ENCODE data around the gene ELOA2.
"Not testable (repeated sequence)": the region's sequence is repeated elsewhere in the genome, so short reads cannot be mapped to it uniquely, and the experiment has no call there.

Gene ELOA2, protein sequence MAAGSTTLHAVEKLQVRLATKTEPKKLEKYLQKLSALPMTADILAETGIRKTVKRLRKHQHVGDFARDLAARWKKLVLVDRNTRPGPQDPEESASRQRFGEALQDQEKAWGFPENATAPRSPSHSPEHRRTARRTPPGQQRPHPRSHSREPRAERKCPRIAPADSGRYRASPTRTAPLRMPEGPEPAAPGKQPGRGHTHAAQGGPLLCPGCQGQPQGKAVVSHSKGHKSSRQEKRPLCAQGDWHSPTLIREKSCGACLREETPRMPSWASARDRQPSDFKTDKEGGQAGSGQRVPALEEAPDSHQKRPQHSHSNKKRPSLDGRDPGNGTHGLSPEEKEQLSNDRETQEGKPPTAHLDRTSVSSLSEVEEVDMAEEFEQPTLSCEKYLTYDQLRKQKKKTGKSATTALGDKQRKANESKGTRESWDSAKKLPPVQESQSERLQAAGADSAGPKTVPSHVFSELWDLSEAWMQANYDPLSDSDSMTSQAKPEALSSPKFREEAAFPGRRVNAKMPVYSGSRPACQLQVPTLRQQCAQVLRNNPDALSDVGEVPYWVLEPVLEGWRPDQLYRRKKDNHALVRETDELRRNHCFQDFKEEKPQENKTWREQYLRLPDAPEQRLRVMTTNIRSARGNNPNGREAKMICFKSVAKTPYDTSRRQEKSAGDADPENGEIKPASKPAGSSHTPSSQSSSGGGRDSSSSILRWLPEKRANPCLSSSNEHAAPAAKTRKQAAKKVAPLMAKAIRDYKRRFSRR

DNA sequence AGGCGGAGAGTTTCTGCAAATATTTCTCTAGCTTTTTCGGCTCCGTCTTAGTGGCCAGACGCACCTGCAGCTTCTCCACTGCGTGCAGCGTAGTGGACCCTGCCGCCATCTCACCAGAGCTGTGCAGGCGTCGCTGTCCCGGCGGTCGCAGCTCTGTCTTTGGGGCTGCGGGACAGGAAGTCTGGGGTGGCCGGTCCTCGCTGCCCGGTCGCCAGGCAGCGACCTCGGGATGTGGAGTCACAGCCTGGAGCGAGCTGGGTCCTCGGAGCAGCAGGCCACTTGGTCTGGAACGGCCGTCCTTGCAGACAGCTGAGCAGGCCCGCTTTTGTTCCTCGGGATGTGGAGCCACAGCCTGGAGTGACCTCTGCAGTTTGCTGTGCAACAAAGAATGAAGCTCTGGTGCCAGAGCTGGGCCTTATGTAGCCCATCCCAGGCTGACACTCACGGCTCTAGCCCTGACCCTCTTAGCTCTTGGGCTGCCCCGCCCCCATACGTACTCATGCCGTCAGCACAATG, at the start of gene ELOA2:
ELOA2 (minus strand) TSS at position 466 of the 516 bp plus-strand sequence; CDS start at position 109, 357 bp downstream.
- no peak for DNase-seq (ENCODE audit: low read depth)

DNA sequence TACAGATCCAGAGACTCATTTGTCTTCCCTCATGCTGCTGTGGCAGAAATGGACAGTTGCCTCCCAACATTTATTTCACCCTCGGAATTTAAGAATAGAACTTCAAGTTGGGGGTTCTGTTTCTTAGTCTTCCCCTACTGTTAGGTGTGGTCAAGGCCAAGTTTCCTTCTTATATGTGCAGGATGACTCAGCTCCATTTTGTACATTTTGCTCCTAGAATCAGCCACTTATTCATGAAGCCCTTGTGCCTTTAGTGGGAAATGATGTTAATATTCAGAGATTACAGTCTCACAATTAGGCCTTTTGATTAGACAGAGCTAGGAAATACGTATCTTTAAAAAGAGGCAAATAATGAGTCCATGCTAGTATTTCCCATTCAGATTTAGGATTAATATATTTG, 46.2 kb upstream of the ELOA2 start:
- DNase-seq (ENCODE audit: low read depth): no peak

DNA sequence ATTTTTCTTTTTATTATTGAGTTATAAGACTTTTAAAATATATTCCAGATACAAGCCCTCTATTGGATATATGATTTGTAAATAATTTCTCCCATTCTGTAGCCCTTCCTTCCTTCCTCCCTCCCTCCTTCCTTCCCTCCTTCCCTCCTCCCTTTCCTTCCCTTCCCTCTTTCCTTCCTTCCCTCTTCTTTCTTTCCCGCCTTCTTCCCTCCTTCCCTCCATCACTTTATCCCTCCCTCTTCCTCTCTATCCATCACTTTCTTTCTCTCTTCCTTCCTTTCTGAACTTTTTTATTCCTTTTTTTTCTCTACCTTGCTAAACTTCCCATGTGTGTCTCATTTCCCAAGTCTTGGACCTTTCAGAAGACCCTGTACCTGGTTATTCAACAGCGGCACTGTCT, 45.5 kb upstream of the ELOA2 start:
- DNase-seq (ENCODE audit: low read depth): no peak

DNA sequence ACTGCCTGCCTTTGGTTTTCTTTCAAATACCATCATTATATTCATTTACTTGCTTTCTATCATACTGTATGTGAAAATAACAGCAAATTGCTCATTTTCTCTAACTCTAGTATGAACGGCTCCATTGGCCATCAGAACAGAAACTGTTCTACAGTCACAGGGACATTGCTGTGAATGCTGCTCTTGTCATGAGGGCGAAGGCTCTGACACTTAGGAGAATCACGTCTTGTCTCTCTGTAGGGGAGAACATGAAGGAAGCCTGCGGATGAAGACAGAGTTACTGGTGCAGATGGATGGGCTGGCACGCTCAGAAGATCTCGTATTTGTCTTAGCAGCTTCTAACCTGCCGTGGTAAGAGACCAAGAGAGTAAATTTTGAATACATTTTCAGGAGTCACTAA, 41.7 kb upstream of the ELOA2 start:
- DNase-seq (ENCODE audit: low read depth): no peak

DNA sequence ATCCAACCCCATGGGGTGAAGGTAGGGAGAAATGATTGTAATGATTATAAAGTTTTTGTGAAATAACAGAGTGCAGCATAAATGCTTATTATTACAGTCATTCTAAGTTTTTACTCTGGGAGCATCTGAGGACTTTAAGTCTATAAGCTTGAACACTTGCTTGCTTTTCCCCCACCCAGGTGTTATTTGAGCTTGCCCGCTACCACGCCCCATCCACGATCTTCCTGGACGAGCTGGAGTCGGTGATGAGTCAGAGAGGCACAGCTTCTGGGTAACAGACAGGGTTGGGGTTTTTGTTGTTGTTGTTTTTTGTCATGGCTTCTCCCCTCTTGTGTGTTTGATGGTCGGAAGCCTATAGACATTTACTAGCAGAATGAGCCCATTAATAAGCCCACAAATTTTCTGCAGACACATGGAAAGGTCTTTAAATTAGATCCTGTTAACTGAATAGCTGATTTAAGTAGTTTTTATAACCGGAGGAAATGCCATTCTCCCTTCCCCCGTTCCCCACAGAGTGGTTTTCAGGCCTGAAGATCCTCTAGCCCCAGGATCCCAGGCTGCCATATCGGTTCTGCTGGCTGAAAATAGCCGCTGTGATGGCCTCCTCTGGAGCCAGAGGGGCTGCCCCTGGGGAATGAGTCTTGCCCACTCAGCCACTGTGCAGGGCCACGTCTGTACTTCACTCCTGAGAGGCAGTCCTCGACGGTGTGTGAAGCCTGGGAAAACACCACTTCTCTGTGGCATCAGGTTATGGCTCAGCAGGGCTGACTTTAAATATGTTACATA, 39.9 kb upstream of the ELOA2 start:
- no peak for DNase-seq (ENCODE audit: low read depth)

DNA sequence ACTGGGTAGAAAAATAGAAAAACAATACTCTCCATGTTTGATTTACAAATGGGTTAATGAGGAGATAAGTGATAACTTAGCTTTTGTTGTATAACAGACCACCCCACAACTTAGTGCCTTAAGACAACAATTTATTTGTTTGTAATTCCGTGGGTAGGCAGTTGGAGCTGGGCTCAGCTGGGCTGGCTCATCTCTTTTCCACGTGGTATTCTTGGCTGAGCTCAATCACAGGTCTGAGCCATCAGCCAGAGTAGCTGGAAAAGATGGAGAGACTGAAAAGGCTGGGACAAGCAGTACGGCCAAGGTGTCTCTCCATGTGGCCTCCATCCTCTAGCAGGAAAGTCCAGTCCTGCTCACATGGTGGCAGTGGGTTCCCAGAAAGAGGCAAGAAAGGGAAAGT, 32.2 kb upstream of the ELOA2 start:
- DNase-seq (ENCODE audit: low read depth): no peak

DNA sequence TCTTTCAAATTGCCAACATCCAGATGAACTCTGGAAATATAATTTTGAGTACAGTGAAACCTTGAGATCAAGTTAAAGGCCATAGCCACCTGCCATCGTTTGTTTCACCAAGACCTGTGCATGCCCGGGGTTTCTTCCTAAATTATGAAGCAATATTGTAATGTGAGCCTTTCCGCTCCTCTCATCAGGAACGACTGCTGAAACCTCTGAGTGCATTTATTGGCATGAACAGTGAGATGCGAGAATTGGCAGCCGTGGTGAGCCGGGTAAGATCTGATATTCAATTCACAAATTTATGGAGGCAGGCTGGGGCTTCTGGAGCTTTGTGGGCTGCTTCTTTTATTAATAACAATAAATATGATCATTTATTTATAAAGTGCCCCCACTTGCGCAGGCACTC, 27.7 kb upstream of the ELOA2 start:
- DNase-seq (ENCODE audit: low read depth): no peak

DNA sequence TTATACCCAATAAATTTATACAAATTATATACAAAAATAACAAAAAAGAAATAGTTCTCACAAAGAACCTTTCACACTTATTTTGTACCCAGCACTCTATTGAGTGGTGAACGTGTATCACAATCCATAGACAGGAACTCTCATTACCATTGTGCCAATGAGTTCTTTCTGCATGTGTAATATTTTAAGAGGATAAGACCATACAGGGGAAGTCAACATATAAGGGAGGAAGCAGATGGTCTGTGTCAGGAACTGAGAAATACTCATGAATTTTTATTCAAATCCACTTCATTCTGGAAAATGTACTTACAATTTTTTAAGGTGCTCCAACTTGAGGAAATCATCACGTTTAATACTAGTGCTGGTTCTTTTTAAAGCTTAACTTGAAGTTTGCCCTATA, 27.1 kb upstream of the ELOA2 start:
- no peak for DNase-seq (ENCODE audit: low read depth)

DNA sequence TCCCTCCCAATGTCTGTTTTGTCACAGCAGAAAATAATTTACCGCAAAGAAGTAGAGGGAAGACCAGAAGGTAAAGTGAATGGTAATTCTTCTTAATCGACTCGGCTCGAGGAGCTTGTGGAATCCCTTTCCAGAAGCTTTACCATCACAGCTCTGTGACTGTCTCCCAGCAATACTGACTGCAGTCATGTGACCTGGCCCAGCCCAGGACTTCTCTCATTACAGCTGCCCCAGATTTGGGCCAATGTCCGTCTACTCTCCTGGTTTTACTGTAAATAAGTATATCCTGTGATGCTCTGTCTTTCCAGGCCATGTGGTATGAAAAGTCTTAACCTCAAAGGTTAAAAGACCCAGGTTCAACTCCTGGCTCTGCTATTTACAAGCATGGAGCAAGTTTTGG, 18.9 kb upstream of the ELOA2 start:
- DNase-seq (ENCODE audit: low read depth): no peak

DNA sequence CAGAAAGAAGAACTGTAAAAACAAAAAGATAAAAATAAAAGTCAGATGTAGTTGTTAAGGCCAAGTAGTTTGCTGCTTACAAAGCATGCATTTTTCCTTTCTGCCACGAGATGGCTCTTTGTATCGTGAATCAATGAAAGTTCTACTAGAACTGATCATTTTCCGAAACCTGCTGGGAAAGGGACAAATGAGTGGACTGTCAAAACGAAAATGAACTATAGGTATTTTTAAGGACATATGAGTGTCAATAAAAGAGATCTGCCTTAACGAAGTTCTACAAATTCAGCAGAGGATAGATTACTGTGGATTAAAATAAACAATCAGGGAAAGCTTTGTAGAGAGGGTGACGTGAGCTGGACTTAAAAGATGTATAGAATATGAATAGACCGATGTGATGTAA, 15.0 kb upstream of the ELOA2 start:
- no peak for DNase-seq (ENCODE audit: low read depth)

DNA sequence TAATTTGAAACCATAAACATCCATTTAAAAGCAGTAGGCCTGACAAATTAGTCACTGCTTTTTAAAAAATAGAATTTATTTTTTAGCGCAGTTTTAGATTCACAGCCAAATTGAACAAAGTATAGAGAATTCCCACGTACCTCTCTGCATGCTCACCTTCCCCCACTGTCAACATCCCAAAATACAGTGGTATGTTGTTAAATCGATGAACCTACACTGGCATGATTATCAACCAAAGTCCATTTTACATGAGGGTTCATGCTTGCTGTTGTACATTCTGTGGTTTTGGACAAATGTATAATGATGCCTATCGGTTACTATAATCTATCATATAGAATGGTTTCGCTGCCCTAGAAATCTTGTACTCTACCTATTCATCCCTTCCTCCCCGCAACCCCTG, 5.6 kb upstream of the ELOA2 start:
- no peak for DNase-seq (ENCODE audit: low read depth)

DNA sequence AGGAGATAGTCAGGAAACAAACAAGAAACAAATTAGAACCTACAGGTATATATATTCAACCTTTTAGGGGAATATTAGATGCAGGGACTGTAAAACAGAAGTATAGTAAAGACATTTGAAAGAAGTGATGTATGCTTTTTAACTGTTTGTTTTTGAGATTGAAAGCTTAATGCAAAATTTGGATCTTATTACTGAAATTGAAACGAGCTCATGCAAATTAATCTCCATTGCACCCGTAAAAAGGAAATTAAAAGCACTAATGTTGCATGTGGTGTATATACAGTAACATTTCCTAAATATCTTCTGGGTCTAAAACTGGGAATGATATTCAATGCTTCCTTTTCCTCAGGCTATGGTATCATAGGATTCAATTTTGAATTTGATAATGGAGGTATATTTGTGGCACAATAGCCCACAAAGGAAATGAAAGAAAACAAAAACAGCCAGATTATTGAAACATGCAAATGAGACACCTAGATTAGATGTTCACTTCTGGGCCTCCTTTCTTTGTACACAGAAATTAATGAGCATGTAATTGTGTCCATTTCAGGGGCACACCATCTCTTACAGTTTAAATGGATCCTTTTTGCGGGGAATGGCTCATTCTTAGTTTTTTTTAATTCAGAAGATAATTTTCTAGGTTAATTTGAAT, 1.6 kb upstream of the ELOA2 start:
- DNase-seq (ENCODE audit: low read depth): no peak

DNA sequence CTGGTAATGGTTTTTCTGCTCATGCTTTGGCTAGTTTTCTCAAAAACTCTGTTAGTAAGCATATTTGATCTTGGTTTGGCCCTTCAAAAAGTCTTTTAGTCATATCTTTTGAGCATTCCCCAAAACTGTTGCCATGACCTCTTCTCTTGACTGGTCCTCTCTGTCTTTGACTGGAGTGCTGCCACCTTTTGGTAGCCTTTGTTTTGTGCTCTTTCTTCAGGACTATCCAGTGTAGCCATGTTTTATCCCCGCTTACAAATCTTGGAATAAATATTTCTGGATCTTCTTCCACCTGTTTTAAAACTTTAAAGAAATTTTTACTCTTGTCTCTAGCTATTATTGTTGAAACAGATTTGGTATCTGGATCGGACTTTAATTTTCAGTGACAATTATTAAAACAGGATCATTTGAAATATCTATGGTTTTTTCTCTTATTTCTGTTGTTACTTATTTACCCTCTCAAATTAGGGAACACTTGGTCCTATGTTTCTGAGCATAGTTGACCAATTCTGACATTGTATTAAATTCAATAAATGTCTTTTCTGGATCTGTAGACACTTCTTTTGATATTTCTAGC, 965 bp upstream of the ELOA2 start:
- DNase-seq (ENCODE audit: low read depth): no peak

DNA sequence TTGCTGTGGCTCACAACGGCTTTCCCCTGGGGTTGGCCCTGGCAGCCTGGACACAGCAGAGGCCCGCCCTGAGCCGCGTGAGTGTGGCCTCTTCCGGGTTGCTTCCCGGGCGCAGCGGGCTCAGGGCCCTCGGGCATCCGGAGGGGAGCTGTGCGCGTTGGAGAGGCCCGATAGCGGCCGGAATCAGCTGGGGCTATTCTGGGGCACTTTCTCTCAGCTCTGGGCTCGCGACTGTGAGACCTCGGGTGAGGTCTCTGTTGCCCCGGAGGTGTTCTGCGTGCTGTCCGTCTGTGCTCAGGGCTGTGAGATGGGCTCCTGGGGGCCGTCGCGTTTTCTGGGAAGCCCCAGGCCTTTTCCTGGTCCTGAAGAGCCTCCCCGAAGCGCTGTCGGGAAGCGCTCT, 830 bp downstream of the ELOA2 start:
- DNase-seq (ENCODE audit: low read depth): not testable (repeated sequence)

DNA sequence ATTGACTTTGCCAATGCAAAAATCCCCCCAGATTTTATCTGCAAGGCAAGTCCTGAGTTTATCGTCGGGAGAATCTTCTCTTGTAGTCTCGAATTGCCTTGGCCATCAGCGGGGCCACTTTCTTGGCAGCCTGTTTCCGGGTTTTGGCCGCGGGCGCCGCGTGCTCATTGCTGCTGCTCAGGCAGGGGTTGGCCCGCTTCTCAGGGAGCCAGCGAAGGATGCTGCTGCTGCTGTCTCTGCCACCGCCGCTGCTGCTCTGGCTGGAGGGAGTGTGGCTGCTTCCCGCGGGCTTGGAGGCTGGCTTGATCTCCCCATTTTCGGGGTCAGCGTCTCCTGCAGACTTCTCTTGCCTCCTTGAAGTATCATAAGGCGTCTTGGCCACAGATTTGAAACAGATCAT, 2.5 kb downstream of the ELOA2 start:
- DNase-seq (ENCODE audit: low read depth): no peak

DNA sequence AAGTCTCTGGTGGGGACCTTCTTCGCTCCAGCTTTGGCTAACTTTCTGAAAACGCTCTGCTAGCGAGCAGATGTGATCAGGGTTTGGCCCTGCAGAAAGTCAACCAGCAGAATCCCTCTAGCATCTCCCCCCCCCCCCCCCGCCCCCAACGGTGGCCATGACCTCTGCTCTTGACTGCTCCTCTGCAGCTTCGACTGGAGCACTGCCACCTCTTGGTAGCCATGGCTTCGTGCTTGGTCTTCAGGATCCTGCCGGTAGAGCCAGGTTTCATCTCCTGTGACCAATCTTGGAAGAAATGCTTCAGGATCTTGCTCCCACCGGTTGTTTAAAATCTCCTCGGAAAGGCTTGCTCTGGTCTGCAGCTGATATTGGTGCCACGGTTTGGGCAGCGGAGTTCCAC, 4.5 kb downstream of the ELOA2 start:
- not testable (repeated sequence) for DNase-seq (ENCODE audit: low read depth)

DNA sequence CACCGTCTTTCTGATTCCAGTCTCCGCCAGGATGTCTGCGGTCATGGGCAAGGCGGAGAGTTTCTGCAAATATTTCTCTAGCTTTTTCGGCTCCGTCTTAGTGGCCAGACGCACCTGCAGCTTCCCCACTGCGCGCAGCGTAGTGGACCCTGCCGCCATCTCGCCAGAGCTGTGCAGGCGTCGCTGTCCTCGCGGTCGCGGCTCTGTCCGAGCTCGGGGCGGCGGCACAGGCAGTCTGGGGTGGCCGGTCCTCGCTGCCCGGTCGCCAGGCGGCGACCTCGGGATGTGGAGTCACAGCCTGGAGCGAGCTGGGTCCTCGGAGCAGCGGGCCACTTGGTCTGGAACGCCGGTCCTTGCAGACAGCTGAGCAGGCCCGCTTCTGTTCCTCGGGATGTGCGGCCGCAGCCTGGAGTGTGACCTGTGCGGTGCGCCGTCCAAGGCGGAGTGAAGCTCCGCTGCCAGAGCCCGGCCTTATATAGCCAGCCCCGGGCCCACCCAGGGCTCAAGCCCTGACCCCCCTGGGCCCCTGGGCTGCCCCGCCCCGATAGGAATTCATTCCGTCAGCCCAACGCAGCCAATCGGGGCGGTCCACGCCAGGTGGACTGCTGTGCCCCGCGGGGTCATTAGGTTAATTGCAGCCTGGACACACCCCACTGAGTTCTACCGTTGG, 5.6 kb downstream of the ELOA2 start:
- not testable (repeated sequence) for DNase-seq (ENCODE audit: low read depth)

DNA sequence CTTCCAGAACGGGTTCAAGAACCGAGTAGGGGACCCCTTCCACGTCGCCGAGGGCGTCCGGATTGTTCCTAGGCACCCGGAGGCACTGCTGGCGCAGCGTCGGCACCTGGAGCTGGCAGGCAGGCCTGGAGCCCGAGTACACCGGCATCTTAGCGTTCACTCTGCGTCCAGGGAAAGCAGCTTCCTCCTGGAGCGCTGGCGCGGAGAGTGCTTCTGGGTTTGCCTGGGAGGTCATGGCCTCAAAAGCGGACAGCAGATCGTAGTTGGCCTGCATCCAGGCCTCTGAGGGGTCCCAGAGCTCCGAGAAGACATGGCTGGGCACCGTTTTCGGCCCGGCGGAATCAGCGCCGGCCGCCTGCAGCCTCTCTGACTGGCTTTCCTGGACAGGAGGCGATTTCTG, 6.7 kb downstream of the ELOA2 start:
- not testable (repeated sequence) for DNase-seq (ENCODE audit: low read depth)

DNA sequence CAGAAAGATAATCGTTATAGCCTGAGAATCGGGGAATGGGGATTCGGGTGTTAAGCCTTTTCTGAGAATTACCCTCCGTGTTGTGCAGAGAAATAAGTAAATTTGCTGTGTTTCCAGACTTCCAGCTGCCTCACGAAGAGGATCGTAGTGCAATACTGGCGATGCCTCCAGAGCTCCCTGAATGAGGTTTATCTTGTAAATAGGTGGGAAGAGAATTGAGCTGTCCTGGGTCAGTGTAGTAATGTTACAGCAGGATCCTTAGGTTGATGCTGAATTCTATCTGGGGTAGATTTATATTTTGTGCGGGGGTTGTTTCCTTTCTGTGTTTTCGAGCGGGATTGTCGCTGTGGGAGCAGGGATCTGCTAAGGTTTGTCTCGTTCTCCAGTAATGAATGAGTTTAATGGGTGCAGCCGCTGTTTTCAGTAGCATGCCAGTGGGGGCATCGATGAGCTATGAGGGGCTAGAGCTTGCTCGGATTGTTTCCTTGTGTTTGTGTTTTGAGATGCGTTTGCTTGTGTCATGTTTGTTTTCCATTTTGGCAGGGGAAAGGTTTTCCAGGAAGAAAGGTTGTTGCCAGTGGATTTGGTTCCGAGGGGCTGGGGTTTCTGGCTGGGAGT, 9.8 kb downstream of the ELOA2 start:
- not testable (repeated sequence) for DNase-seq (ENCODE audit: low read depth)

DNA sequence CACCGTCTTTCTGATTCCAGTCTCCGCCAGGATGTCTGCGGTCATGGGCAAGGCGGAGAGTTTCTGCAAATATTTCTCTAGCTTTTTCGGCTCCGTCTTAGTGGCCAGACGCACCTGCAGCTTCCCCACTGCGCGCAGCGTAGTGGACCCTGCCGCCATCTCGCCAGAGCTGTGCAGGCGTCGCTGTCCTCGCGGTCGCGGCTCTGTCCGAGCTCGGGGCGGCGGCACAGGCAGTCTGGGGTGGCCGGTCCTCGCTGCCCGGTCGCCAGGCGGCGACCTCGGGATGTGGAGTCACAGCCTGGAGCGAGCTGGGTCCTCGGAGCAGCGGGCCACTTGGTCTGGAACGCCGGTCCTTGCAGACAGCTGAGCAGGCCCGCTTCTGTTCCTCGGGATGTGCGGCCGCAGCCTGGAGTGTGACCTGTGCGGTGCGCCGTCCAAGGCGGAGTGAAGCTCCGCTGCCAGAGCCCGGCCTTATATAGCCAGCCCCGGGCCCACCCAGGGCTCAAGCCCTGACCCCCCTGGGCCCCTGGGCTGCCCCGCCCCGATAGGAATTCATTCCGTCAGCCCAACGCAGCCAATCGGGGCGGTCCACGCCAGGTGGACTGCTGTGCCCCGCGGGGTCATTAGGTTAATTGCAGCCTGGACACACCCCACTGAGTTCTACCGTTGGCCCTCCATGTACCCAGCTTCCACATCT, 11.5 kb downstream of the ELOA2 start:
- DNase-seq (ENCODE audit: low read depth): not testable (repeated sequence)
